Spleen (tissue), 7 donors: ENCODE results near the gene RPS6KC1.

Experiments
- POLR2A ChIP-seq, 3 donors: fragments of 450-650 bp; IDR thresholded peaks; one replicate each; pipeline ENCODE4 v1.5.1; 2017; ENCODE audit warnings: antibody characterized with exemption in 3 of 3, mild to moderate bottlenecking in 1 of 3
- POLR2AphosphoS5 ChIP-seq, 3 donors: sonication (generic); formaldehyde crosslinking; IDR thresholded peaks; one replicate each; pipeline ENCODE4 v1.5.1; 2017; ENCODE audit warnings: antibody characterized with exemption in 3 of 3
- TF ChIP-seq, protein P1 (sequence below), 11 experiments: fragments of 200-600 bp in 7 of 11; fragments of 450-650 bp in 4 of 11; sonication (generic) in 4 of 11; IDR thresholded peaks in 8 of 11; conservative IDR thresholded peaks in 3 of 11; 1 replicate in 7 of 11; 2 replicates in 4 of 11; pipeline versions ENCODE4 v1.4.0 to v1.8.0; 2016 to 2021; ENCODE audit warnings: antibody characterized with exemption in 11 of 11, inconsistent platforms in 4 of 11, mild to moderate bottlenecking in 1 of 11
- donor health status: DM: no; HTN: no; CAD: no; lungs with moderate emphysema.
- donor health status: DM: no; HTN: no; CAD: no.
- donor health status: DM: no; HTN: no; CAD: no.

DNA sequence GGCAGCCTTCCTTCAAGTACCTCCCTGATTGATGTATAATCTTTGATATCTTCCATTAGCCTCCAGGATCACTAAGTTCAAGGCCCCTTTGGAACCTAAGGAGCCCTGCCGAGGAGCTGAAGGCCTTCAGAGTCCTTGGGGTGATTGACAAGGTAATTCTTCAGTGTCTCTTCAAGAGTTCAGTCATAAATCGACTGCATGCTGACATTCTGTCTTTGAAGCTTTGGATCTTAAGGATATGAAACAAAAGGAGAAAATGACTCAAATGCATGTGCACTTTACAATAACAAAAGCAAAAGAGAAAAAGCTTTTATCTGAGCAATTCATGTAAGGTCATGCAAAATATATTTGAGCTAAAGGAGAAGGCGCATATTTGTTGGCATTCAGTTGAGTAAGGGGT is 125.3 kb downstream of the RPS6KC1 start:
- TF ChIP-seq POLR2A (IDR thresholded peaks at IDR 0.05): no peak
- TF ChIP-seq, protein P1, sequence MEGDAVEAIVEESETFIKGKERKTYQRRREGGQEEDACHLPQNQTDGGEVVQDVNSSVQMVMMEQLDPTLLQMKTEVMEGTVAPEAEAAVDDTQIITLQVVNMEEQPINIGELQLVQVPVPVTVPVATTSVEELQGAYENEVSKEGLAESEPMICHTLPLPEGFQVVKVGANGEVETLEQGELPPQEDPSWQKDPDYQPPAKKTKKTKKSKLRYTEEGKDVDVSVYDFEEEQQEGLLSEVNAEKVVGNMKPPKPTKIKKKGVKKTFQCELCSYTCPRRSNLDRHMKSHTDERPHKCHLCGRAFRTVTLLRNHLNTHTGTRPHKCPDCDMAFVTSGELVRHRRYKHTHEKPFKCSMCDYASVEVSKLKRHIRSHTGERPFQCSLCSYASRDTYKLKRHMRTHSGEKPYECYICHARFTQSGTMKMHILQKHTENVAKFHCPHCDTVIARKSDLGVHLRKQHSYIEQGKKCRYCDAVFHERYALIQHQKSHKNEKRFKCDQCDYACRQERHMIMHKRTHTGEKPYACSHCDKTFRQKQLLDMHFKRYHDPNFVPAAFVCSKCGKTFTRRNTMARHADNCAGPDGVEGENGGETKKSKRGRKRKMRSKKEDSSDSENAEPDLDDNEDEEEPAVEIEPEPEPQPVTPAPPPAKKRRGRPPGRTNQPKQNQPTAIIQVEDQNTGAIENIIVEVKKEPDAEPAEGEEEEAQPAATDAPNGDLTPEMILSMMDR (IDR thresholded peaks at IDR 0.05 in 8 of 11, conservative IDR thresholded peaks at IDR 0.05 in 3 of 11): no peak
- TF ChIP-seq POLR2AphosphoS5 (IDR thresholded peaks at IDR 0.05): no peak
